HuH-7 (cell line): ENCODE data around the gene PGM3.

ENCODE experiments used
- DNase-seq: peaks from one replicate; pipeline ENCODE4 v3.0.0; 2011; ENCODE audit warnings: low spot score

Gene PGM3

DNA sequence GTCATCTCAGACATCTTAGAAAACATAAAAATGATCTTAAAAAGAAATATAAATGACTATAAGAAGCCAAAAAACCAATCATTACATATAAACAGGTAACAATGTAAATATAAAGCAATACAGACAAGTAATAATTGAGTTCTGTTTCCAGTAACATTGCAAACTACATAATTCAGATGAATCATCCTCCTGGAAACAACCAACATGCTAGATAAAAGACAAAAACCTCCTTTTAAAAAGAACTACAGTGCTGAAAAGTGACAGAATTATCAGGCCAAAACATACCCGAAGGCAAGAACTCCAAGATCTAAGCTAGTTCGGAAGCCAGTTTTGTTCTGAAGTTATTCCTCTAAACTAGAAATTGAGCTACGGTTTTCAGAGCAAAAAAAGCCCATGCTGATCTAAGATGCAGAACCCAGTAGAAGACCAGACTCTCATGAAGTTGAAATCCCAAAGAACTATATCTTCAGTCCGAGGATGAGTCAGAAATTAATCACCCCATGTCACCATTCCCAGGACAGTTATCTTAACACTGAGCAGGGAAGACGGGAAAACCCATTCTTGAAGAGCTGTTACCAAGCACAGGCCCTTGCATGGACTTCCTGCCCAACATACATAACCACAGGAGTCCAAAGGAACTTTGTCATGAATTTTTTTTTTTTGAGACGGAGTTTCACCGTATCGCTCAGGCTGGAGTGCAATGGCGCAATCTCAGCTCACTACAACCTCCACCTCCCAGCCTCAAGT lies 9.8 kb downstream of the PGM3 start:
- DNase-seq, result no peak

DNA sequence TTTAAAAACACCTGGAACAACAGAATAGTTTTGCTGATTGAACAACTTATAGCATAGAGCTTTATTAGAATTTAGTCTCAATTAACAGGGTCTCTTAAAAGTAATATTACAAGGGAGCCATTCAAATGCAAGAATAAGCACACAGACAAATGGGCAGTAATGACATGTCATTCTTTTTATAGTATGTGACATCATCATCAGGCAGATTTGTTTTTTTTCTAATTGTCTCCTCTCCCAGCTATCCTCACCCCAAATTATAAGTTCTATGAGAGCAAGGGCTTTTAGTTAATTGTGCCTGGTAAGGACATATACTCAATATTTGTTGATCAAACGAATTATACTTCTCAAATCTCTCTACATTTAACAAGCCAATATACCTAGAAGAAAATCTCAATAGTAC lies 11.0 kb downstream of the PGM3 start:
- DNase-seq, result no peak

DNA sequence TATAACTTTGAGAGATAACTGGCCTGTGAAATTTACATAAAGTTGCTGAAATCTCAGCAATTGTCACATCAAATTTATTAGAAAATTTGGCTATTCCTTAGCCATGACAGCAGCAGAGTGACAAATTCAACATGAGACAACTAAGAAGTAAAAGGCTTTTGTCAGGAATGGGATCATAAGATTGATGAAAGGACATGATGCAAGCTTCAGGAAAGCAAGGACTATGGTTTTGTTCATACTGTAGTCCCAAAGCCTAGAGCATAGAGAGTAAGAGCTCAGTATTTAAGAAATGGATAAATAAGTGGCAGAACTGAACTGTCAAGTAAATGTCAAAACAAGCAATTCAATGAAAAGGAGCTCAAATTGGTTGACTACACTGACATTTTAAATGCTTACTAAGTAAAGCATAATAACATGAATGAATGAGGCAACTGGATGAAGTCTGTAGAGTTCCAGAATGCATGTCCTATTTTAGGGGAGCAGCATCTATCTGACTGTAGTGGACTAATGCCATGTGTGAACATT lies 12.6 kb downstream of the PGM3 start:
- DNase-seq, result no peak

DNA sequence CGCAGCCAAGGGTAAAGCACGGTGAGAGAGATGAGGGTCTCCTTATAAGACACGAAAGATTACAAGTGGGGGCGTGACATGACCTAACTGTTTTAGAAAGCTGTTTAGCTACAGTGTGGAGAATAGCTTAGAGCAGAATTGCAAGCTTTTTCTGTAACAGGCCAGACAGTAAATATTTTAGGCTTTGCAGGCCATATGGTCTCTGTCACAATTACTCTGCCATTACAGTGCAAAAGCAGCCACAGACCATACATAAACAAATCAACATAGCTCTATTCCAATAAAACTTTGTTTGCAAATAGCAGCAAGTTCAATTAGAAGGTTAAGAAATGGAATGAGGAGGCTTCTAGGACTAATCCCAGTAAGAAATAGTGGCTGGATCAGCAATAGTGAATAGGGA lies 16.8 kb downstream of the PGM3 start:
- DNase-seq, result no peak

DNA sequence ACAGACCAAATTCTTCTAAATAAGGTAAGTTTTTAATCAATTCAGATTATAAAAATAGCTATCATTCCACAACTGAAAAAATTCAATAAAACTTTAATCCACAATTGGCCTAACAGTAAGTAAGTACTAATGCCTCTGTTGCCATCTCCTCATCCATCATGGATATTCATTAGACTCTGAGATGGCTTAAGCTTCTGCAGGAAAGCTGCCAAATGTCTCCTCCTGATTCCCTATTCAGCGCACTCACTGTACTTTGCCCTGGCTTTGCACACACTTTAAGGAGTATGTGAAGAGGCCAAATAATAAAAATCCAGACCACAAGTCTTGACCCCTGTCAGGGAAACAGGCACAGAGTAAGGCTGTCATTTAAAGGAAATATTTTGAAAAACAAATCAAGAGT lies 23.6 kb downstream of the PGM3 start:
- DNase-seq, result no peak

DNA sequence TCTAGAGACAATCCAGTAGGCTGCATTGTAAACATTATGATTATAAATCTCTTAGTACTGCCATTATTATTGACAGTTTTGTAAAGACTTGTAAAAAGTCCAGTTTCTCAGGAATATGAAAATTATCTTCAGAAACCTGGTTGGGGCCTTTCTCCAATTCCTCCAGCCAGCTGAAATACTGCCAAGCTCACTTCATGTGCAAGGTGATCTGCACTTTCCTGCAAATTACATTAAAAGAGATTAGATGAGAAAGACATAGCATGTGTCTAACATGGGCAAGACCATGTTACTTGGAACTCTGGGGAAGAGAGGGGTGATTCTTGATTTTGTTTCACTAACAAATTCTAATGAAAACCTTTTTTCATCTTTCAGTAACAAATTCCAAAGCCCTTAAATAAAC lies 24.0 kb downstream of the PGM3 start:
- no peak for DNase-seq

DNA sequence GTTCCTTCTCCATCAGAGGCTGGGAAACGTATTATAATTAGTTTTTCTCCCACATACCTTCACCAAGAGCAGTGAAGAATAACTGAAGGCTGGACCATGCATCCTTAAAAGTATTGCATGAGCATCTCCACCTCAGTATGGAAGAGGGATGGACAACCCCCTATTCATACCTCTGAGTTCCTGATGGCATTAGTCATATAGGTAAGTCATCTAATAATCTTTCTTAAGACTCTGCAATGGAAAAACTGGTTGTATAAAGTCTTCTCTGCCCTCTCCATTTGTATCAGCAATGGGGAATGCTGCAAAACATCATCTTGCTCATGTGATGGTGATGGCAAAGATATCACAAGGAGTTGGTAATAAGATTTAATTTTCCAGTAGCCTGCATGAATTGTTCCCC lies 24.5 kb downstream of the PGM3 start:
- DNase-seq, result no peak

DNA sequence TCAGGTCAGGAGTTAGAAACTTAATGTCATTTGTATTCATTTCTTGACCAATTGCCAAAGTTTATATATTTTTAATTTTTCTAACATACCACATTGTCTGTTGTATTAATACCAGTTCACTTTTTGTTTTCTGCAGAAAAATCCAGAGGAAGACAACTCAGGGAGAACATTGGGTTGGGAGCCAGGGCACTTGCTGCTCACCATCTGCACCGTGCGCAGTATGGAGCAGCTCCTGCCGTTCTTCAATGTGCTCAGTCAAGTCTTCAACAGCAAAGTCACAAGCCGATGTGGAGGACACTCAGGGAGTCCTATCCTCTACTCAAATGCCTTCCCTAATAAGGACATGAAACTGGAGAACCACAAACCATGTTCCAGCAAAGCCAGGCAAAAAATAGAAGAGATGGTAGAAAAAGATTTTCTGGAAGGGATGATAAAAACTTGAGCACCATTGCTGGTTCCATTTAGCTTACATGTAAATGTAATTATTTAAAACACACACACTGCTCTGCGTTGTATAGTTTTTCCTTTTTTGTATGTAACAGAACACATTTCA lies 25.3 kb downstream of the PGM3 start:
- DNase-seq, result no peak

DNA sequence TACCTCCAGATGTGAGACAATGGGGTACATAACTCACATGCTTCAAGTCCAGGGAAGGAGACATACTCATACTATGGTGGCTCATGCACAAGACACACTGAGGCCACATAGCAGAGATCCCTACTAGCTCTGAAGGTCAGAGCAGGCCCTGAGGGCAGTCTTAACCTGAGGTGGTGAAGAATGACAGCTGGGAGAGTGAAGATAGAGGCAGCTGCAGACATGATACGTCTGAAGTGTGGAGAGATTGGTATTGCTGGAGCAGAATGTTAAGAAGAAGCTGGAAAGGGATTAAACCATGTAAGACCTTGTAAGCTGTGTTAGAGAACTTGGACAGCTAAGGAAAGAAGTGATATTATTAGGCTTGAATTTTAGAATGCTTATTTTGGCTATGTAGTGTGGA lies 32.9 kb downstream of the PGM3 start:
- no peak for DNase-seq

DNA sequence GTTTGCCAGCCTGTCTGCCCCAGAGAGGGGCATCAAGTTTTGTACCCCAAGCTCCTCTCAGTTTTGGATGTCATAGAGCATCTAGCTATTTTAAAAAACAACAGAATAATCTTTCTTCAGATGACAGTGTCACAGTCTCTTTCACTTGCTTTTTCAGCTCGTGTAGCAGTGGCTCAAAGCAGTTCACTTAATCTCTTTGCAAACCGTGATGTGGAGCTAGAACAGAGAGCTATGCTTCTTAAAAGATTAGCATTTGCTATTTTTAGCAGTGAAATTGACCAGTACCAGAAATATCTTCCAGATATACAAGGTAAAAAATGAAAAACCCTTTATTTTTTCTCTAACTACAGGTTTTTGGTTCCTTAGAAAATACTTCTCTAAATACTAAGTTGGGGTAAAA lies 37.3 kb downstream of the PGM3 start:
- no peak for DNase-seq

DNA sequence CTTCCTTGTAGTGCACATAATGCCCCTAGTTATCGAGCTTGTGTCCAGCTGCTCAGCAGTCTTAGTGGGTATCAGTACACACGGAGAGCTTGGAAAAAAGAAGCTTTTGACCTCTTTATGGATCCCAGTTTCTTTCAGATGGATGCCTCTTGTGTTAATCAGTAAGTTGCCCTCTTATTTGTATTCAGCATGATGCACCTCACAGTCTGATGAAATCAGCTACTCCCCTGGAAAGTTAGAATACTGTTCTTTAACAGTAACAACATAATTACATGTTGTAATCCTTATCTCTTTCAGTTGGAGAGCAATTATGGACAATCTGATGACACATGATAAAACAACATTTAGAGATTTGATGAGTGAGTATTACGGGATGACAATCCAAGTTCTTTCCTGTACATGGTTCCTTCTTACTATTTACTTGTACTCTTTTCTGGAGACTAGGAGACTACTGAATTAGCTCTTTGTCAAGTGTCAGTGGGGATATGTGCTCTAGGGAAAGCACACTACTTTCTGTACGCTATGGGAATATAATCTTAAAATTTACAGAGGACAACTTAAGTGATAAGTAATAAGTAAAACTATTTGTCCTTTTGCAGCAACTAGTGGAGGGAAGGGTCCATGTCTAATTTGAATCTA lies 39.1 kb downstream of the PGM3 start:
- peak; percentile 3 for DNase-seq

DNA sequence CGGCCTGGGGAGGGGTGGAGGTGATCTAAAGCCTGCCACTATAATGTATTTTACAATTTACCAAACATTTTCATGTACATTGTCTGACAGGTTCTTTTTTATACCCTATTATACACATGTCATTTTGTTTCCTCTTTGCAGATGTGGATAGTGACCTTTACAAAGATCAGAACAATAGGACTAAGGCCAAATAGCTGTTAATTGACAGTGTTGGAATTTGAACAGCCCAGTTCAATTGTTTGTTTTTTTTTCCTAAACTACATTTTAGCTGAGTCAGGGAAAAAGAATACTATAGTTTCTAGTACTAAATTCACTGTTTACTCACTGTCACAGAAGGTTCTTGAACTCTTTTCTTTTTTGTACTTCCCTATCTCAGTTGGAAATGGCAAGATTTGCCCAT lies 40.2 kb downstream of the PGM3 start:
- no peak for DNase-seq

DNA sequence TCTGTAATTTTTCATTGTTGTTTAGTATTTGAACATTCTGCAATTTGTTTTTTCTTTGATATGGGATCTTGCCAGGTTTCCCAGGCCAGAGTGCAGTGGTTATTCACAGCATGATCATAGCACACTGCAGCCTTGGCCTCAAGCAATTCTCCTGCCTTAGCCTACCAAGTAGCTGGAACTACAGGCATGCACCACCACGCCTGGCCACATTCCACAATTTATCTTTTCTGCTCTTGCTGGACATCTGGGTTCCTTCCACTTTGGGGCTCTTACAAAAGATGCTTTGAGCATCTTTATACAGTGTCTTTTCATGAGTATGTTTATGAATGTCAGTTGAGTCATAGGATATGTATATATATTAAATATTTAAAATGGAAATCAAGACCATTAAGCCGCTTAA lies 42.0 kb downstream of the PGM3 start:
- no peak for DNase-seq

DNA sequence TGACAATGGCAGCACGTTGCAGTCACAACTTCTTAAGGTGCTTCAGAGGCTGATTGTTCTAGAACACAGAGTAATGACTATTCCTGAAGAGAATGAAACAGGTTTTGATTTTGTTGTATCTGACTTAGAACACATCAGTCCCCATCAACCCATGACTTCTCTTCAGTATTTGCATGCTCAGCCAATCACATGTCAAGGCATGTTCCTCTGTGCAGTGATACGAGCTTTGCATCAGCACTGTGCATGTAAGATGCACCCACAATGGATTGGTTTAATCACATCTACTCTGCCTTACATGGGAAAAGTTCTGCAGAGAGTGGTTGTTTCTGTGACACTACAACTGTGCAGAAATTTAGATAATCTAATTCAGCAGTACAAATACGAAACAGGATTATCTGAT lies 54.3 kb downstream of the PGM3 start:
- DNase-seq, result no peak

DNA sequence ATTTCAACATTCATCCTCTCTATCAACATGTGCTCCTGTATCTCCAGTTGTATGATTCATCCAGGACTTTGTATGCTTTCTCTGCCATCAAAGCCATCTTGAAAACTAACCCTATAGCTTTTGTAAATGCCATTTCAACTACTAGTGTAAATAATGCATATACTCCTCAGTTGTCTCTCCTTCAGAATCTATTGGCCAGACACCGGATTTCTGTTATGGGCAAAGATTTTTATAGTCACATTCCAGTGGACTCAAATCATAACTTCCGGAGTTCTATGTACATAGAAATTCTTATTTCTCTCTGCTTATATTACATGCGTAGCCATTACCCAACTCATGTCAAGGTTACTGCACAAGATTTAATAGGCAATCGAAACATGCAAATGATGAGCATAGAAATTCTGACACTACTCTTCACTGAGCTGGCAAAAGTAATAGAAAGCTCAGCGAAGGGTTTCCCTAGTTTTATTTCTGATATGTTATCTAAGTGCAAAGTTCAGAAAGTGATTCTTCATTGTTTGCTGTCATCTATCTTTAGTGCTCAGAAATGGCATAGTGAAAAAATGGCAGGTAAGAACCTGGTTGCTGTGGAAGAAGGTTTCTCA lies 54.8 kb downstream of the PGM3 start:
- no peak for DNase-seq

DNA sequence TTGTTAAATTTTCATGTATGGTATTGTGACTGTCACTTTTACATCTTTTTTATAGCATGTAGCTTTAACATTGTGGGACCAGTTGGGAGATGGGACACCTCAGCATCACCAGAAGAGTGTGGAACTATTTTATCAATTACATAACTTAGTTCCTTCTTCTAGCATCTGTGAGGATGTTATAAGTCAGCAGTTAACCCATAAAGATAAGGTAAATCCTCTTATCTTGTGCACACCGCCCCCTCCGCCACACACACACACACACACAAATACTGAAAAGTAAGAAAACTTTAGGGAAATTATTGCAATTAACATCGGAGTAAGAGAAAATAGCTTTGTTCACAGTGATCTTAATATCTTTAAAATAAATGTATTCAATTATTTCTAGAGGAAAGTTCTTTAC lies 60.9 kb downstream of the PGM3 start:
- no peak for DNase-seq

DNA sequence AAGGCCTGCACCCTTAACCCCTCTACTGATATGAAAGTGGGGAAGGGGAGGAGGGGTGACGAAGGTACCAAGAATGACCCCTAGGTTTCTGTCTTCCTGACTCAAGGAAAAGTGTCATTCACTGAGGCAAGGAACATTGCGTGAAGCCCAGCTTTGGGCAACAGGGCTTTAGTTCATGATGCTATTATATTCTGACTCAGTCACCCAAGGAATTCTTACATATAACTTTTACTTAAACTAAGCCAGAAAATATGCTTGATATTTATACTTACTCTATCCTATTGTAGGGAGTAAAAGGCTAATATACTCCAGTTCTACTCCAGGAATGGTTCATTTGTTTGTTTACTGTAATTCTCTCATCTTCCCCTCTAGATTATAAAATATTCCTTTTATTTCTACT lies 65.1 kb downstream of the PGM3 start:
- no peak for DNase-seq

DNA sequence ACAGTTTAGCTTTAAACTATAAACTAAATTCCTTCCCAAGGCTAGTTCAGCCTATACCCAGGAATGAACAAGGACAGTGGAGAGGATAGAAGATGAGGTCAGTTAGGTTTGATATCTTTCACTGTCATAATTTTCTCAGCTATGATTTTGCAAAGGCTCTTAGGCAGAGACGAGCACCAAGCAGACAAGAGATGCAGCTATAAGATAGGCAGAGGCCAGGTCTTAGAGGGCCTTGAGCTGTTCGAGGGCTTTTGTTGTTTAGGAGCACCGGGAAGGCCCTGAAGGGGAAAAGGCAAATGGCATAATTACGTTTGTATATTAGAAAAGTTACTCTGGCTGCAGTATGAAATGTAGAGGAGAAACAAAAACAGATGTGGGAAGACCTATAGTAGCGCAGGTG lies 65.8 kb downstream of the PGM3 start:
- DNase-seq, result no peak

DNA sequence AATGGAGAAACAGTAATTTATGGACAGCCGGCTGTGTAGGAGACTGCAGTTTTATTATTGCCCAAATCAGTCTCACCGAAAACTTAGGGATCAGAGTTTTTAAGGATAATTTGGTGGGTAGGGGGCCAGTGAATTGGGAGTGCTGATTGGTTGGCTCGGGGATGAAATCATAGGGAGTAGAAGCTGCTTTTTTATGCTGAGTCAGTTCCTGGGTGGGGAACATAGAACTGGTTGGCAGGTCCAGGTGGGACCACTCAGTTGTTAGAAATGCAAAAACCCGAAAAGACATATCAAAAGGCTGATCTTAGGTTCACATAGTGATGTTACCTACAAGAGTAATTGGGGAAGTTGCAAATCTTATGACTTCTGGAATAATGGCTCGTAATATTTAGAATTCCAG lies 66.3 kb downstream of the PGM3 start:
- DNase-seq, result no peak

DNA sequence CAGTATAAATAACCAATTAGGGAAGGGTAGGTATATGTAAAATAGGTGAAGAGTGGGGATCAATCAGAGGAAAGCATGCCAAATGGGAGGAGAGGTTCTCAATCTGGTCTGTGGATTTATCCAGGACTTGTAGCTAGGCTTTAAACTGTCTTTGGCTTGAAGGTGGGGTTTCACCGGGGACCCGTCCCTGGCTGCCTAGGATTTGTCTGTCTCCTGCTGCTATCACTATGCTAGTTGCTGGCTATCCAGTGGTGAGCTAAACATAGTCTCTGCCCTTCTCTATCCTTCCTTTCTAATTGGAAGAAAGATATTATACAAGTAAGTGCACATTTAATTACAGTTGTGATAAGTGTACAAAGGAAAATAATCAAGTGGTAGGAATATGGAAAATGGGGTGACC lies 66.8 kb downstream of the PGM3 start:
- no peak for DNase-seq

DNA sequence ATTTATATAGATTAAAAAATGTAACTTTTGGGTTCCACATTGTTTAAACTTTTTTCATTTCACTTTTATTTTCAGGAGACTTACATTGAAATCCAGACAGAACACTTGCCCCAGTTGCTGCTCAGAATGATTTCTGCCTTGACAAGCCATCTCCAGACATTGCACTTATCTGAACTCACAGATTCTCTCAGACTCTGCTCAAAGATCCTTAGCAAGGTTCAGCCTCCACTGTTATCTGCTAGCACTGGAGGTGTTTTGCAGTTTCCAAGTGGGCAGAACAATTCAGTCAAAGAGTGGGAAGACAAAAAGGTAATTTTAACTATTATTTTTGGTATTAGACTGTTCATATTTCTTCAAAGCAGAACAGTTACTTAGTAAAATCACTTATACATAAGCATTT lies 67.6 kb downstream of the PGM3 start:
- DNase-seq, result no peak

DNA sequence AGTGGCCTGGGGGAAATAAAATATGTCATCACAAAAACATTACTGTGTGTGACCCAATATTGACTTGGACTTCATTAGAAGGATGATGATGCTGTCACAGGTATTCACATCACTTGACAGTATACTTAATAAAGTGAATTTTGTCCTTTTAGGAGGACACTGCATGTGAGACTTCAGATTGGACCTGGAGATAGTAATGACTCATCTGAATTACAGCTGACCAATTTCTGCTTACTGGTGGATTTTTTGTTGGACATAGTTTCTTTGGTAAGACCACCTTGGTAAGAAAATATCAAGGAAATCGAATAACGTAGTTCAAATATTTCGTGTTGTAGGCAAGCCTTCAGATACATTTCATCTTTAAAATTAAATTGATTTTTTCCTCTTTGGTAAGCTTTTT lies 68.5 kb downstream of the PGM3 start:
- DNase-seq, result no peak

DNA sequence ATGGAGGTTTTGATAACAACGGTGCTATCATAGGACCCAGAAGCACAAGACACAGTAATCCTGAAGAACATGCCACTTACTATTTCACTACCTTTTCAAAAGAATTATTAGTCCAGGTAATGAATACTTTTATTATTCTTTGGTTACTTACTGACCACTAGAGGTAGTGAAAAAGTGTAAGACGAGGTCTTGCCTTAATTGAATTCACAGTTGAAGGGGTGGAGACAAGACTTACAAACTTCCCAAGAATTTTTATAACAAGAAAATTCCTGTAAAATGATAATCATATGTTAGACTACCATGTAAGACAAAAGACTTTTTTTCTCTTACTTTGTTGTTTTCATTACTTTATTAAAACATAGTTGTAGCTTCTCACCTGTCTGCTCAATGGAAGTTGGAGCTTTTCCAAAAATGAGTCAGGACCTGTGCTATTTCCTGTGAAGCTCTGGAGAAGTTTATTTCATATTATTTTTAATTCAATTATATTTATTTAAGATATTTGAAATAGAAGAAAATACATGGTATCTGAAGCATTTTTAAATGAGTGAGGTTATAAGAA lies 73.2 kb downstream of the PGM3 start:
- DNase-seq, result no peak
